KMS-11 (cell line): Measurements from ENCODE around the gene PGLYRP4.

Experiments
- H2AFZ ChIP-seq: fragments of 200-600 bp; sonication (generic); 2 replicates; pipeline ENCODE4 v1.6.1; 2016; ENCODE audit warnings: antibody characterized with exemption, mixed run types, low read depth
- H3K27ac ChIP-seq: fragments of 200-600 bp; sonication (generic); 2 replicates; pipeline ENCODE4 v1.6.1; 2016; ENCODE audit warnings: mild to moderate bottlenecking, mixed run types
- H3K27me3 ChIP-seq: fragments of 200-600 bp; sonication (generic); 2 replicates; pipeline ENCODE4 v1.6.1; 2017; ENCODE audit warnings: mild to moderate bottlenecking, low read depth, mixed run types, moderate library complexity; ENCODE audit not compliant: insufficient read depth
- H3K36me3 ChIP-seq: fragments of 200-600 bp; sonication (generic); 2 replicates; pipeline ENCODE4 v1.6.1; 2017; ENCODE audit warnings: mild to moderate bottlenecking, mixed run types; ENCODE audit not compliant: insufficient read depth
- H3K4me1 ChIP-seq: fragments of 200-600 bp; sonication (generic); 2 replicates; pipeline ENCODE4 v1.6.1; 2016; ENCODE audit warnings: mild to moderate bottlenecking, low read depth, mixed run types; ENCODE audit not compliant: poor library complexity, severe bottlenecking
- H3K4me2 ChIP-seq: fragments of 200-600 bp; sonication (generic); 2 replicates; pipeline ENCODE4 v1.7.0; 2016; ENCODE audit warnings: mild to moderate bottlenecking, mixed run types
- H3K4me3 ChIP-seq: fragments of 200-600 bp; sonication (generic); IDR thresholded peaks from 2 replicates; pipeline ENCODE4 v1.6.1; 2017; ENCODE audit warnings: low read depth, low read length, mixed read lengths; ENCODE audit not compliant: insufficient read depth
- H3K79me2 ChIP-seq: fragments of 200-600 bp; sonication (generic); 2 replicates; pipeline ENCODE4 v1.6.1; 2016; ENCODE audit warnings: low read depth, mixed run types; ENCODE audit not compliant: insufficient read depth
- H3K9ac ChIP-seq: fragments of 200-600 bp; sonication (generic); 2 replicates; pipeline ENCODE4 v1.6.1; 2016; ENCODE audit warnings: mild to moderate bottlenecking, mixed run types
- H4K20me1 ChIP-seq: fragments of 200-600 bp; sonication (generic); 2 replicates; pipeline ENCODE4 v1.6.1; 2016; ENCODE audit warnings: mild to moderate bottlenecking, mixed run types; ENCODE audit not compliant: insufficient read depth
- CTCF ChIP-seq: fragments of 200-600 bp; sonication (generic); conservative IDR thresholded peaks from 2 replicates; pipeline ENCODE4 v1.6.1; 2017; ENCODE audit warnings: low read depth, mild to moderate bottlenecking, antibody characterized with exemption, low read length, moderate library complexity, mixed read lengths

The PGLYRP4 gene

GRCh38 chr1:153291514-153291913, 57.1 kb downstream of the PGLYRP4 start:
- Histone ChIP-seq H2AFZ (no peak overlapping the region), H3K4me1 (no peaks in the 10 kb centered on the region), H3K4me3 (no peak overlapping the region), H3K4me2 (no peak overlapping the region), H3K27ac (no peak overlapping the region), H3K36me3 (no peaks in the 10 kb centered on the region), H4K20me1 (no peaks in the 10 kb centered on the region), H3K79me2 (no peaks in the 10 kb centered on the region), H3K9ac (no peak overlapping the region), H3K27me3 (no peaks in the 10 kb centered on the region)
- no peak for TF ChIP-seq CTCF

GRCh38 chr1:153288634-153289275, 59.9 kb downstream of the PGLYRP4 start:
- no peaks in the 10 kb centered on the region for H3K36me3 ChIP-seq
- H4K20me1 ChIP-seq, result no peaks in the 10 kb centered on the region
- no peak overlapping the region for H2AFZ ChIP-seq
- H3K4me1 ChIP-seq, result no peaks in the 10 kb centered on the region
- H3K9ac ChIP-seq, result no peak overlapping the region
- no peaks in the 10 kb centered on the region for H3K79me2 ChIP-seq
- no peak overlapping the region for H3K4me2 ChIP-seq
- TF ChIP-seq CTCF, result peak; percentile 90
- H3K27me3 ChIP-seq, result no peaks in the 10 kb centered on the region
- no peak overlapping the region for H3K4me3 ChIP-seq
- no peak overlapping the region for H3K27ac ChIP-seq
